PC-3 (cell line): Measurements from ENCODE around the gene GLRX. TPM values are rescaled to one million over a fixed set of nuclear protein-coding genes. Genes with fewer than 3 reads are reported as not detected.

ENCODE experiments used
- ATAC-seq: fragments of 200-7000 bp; cut with Tn5 transposase; 2 replicates; pipeline ENCODE4 v1.9.1; 2020; ENCODE audit warnings: mild to moderate bottlenecking, moderate library complexity
- BruUV-seq: library from RNA; stranded (reverse); fragments of 400-500 nt; replicated peaks from 2 replicates; lab custom pipeline; 2021; lab: Mats Ljungman, UMichigan
- CTCF ChIA-PET: fragments of 300-600 bp; sonication (Branson Sonifier 250); formaldehyde crosslinking; loops from one replicate; lab custom pipeline; 2022; ENCODE audit warnings: antibody characterized with exemption; lab: Charles Lee
- POLR2A ChIA-PET: fragments of 300-600 bp; sonication (Branson Sonifier 250); formaldehyde crosslinking; loops from one replicate; lab custom pipeline; 2022; ENCODE audit warnings: antibody characterized with exemption; ENCODE audit not compliant: unreplicated experiment; lab: Charles Lee
- DNase-seq: peaks from one replicate; pipeline ENCODE4 v3.0.0-alpha.2; 2015
- H2AFZ ChIP-seq: fragments of 300-600 bp; sonication (generic); 2 replicates; pipeline ENCODE4 v1.6.0; 2016; ENCODE audit warnings: antibody characterized with exemption, low read length
- H3F3A ChIP-seq: fragments of 300-600 bp; sonication (generic); one replicate; pipeline ENCODE4 v1.6.0; 2017; ENCODE audit warnings: antibody characterized with exemption, low read length, control low read depth, mild to moderate bottlenecking; ENCODE audit not compliant: unreplicated experiment
- H3K27ac ChIP-seq: fragments of 300-600 bp; sonication (generic); 2 replicates; pipeline ENCODE4 v1.5.1; 2016; ENCODE audit warnings: mild to moderate bottlenecking, low read length
- H3K27me3 ChIP-seq: fragments of 300-600 bp; sonication (generic); 2 replicates; pipeline ENCODE4 v1.6.1; 2016; ENCODE audit warnings: low read length, mixed read lengths
- H3K36me3 ChIP-seq: fragments of 300-600 bp; sonication (generic); 2 replicates; pipeline ENCODE4 v1.6.1; 2016; ENCODE audit warnings: low read depth, mixed run types, low read length, mixed read lengths
- H3K4me1 ChIP-seq: fragments of 300-600 bp; sonication (generic); 2 replicates; pipeline ENCODE4 v1.5.1; 2016; ENCODE audit warnings: low read length; ENCODE audit not compliant: insufficient read depth
- H3K4me2 ChIP-seq: fragments of 300-600 bp; sonication (generic); 2 replicates; pipeline ENCODE4 v1.6.0; 2016; ENCODE audit warnings: low read length
- H3K4me3 ChIP-seq: fragments of 300-600 bp; sonication (generic); 2 replicates; pipeline ENCODE4 v1.5.1; 2016; ENCODE audit warnings: mild to moderate bottlenecking, low read length, mixed read lengths
- H3K79me2 ChIP-seq: fragments of 300-600 bp; sonication (generic); 2 replicates; pipeline ENCODE4 v1.6.1; 2017; ENCODE audit warnings: low read length, mixed read lengths
- H3K9ac ChIP-seq: fragments of 300-600 bp; sonication (generic); 2 replicates; pipeline ENCODE4 v1.6.0; 2016; ENCODE audit warnings: mild to moderate bottlenecking, low read length
- H3K9me2 ChIP-seq: fragments of 300-600 bp; sonication (generic); replicated peaks from 2 replicates; pipeline ENCODE4 v1.6.1; 2016; ENCODE audit warnings: mixed run types, low read length, mixed read lengths
- H3K9me3 ChIP-seq: fragments of 300-600 bp; sonication (generic); 2 replicates; pipeline ENCODE4 v1.6.1; 2016; ENCODE audit warnings: low read length, mixed read lengths
- H4K20me1 ChIP-seq: fragments of 300-600 bp; sonication (generic); 2 replicates; pipeline ENCODE4 v1.6.1; 2016; ENCODE audit warnings: low read length, mixed read lengths
- CTCF ChIP-seq: fragments of 300-600 bp; sonication (generic); conservative IDR thresholded peaks from 2 replicates; pipeline ENCODE4 v1.5.1; 2017; ENCODE audit warnings: antibody characterized with exemption, low read depth, mild to moderate bottlenecking, low read length
- EZH2 ChIP-seq: fragments of 300-600 bp; sonication (generic); IDR thresholded peaks from one replicate; pipeline ENCODE4 v1.6.1; 2017; ENCODE audit warnings: antibody characterized with exemption, mild to moderate bottlenecking, low read length; ENCODE audit not compliant: unreplicated experiment
- EZH2phosphoT487 ChIP-seq: fragments of 300-600 bp; sonication (generic); IDR thresholded peaks from 2 replicates; pipeline ENCODE4 v1.6.1; 2018; ENCODE audit warnings: mild to moderate bottlenecking, antibody characterized with exemption, low read length, borderline replicate concordance
- intact Hi-C: fragments of 100-400 bp; cut with micrococcal nuclease; formaldehyde crosslinking; loops from 2 replicates; pipeline ENCODE4 v1.9.0; 2023
- total RNA-seq: library from RNA; depleted of rRNA; stranded (reverse); fragments of >200 nt; gene quantifications from 2 replicates; pipeline ENCODE4 v1.2.3, GENCODE V29; 2014

The GLRX gene
- total RNA-seq, 1 experiment from 2014 or later = 27.4 TPM

GRCh38 chr5:95859661-95860060 lies 37.1 kb upstream of the GLRX start:
- Histone ChIP-seq H3K4me1 (peaks cover 50% of the 10 kb centered on the region), H3K27me3 (no peaks in the 10 kb centered on the region), H3F3A (peaks cover 12% of the 10 kb centered on the region), H3K27ac (peak overlapping the region; percentile 99), H2AFZ (peak overlapping the region; percentile 39; the same call in 1 of the 2 replicates), H3K79me2 (no peaks in the 10 kb centered on the region), H4K20me1 (no peaks in the 10 kb centered on the region), H3K4me2 (peak overlapping the region; percentile 79), H3K9ac (peak overlapping the region; percentile 78), H3K9me2 (no peaks in the 10 kb centered on the region), H3K36me3 (no peaks in the 10 kb centered on the region), H3K4me3 (peak overlapping the region; percentile 56), H3K9me3 (no peaks in the 10 kb centered on the region)
- intact Hi-C loops = loop anchor here (1.0 to 5.0 kb wide), 5 partner anchors 101 to 743 kb away; no protein-coding TSS in a partner anchor
- DNase-seq = no peak
- ATAC-seq = no peak
- no peak for TF ChIP-seq EZH2
- TF ChIP-seq EZH2phosphoT487 = no peak
- TF ChIP-seq CTCF = no peak
- ChIA-PET POLR2A (interaction anchor here (0.6 to 0.7 kb wide), 2 partner anchors 265 to 924 kb away, joined by 4 to 5 read pairs; no protein-coding TSS in a partner anchor), CTCF (interaction anchor here (0.6 kb wide), 1 partner anchor 400 kb away, joined by 3 read pairs; no protein-coding TSS in a partner anchor)
- BruUV-seq = TSS peak; percentile 76

GRCh38 chr5:95858661-95859595 lies 36.4 kb upstream of the GLRX start:
- H3K4me2 ChIP-seq = peak overlapping the region; percentile 79
- peak overlapping the region; percentile 56 for H3K4me3 ChIP-seq
- no peaks in the 10 kb centered on the region for H3K9me2 ChIP-seq
- H4K20me1 ChIP-seq = no peaks in the 10 kb centered on the region
- peak overlapping the region; percentile 99 for H3K27ac ChIP-seq
- ChIA-PET CTCF (interaction anchor here (0.6 kb wide), 1 partner anchor 401 kb away, joined by 3 read pairs; no protein-coding TSS in a partner anchor), POLR2A (interaction anchor here (0.6 to 0.7 kb wide), 2 partner anchors 42 to 265 kb away, joined by 3 to 4 read pairs; no protein-coding TSS in a partner anchor)
- H3K79me2 ChIP-seq = no peaks in the 10 kb centered on the region
- peaks cover 49% of the 10 kb centered on the region for H3K4me1 ChIP-seq
- H3K36me3 ChIP-seq = no peaks in the 10 kb centered on the region
- H3K27me3 ChIP-seq = no peaks in the 10 kb centered on the region
- peak overlapping the region; percentile 78 for H3K9ac ChIP-seq
- peak; percentile 91 for TF ChIP-seq CTCF
- TF ChIP-seq EZH2phosphoT487 = no peak
- TF ChIP-seq EZH2 = no peak
- peak overlapping the region; percentile 60; the same call in 1 of the 2 replicates for H2AFZ ChIP-seq
- intact Hi-C loops = loop anchor here (1.0 to 5.0 kb wide), 4 partner anchors 101 to 477 kb away; no protein-coding TSS in a partner anchor
- H3K9me3 ChIP-seq = no peaks in the 10 kb centered on the region
- ATAC-seq = peak; percentile 68
- H3F3A ChIP-seq = peaks cover 12% of the 10 kb centered on the region
- DNase-seq = peak; percentile 93
- BruUV-seq = no TSS peak
